NCI-H524 treated with DMSO at 0.1 percent for 48 hours (cell line): ENCODE data around the gene TOMM40L.
"Not testable (repeated sequence)": the region's sequence is repeated elsewhere in the genome, so short reads cannot be mapped to it uniquely, and the experiment has no call there.

Source experiments
- DNase-seq: peaks from one replicate; lab custom pipeline; 2025; lab: John Stamatoyannopoulos, UW

The TOMM40L gene

DNA sequence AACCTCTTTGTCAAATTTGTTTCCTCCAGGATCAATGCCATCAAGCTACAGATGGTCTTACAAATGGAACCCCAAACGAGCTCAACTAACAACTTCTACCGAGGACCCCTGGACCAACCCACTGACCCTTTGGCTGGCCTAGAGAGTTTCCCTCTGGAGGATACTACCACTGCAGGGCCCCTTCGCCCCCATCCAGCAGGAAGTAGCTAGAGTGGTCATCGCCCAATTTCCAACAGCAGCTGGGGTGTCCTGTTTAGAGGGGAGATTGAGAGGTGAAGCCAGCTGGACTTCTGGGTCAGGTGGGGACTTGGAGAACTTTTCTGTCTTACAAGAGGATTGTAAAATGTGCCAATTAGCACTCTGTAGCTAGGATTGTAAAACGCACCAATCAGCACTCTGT is 31.2 kb downstream of the TOMM40L start:
- DNase-seq: not testable (repeated sequence)

DNA sequence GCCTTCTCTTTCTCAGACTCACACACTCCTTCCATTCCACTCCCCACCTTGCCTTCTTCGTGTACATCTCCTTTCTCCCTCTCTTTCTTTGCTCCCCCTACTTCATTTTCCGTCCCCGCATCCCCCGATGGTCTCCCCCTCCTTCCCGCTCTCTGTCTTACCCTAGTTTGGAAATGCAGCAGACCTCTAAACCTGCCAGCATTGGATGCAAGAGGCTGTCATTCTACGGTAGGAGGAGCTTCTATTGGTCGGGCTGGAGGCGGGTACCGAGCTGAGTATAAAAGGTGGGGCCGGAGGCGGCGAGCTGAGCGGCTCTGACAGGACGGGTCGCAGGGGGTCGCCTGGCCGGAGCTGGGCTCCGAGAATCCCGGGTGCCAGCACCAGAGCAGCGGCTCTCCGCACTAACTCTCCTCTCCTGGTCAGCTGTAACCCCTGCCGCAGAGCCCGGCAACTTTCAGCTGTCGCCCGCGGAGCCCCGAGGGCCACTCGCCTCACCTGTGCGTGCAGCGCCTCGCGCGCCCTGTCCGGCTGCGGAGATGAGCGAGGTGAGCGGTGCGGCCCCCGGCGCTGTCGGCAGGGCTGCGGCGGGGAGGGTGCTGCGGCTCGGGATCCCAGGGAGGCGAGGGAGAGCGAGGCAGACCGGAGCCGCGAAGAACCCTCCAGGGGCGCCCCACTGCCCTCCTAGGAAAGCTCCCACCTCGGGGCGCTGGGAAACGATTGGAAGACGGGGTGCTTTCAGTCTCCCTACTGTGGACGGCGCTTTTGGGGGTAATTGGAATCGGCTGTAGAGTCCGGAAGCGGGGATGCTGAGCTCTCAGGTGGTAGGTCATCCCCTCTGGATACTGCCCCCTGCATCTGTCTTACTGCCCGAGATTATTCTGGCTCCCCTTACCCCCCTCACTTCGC is 32.8 kb downstream of the TOMM40L start, which contains the start of gene PCP4L1:
PCP4L1 (plus strand) TSS at position 307 of the 906 bp plus-strand sequence; CDS start at position 537, 230 bp downstream.
- peak; percentile 27 for DNase-seq

DNA sequence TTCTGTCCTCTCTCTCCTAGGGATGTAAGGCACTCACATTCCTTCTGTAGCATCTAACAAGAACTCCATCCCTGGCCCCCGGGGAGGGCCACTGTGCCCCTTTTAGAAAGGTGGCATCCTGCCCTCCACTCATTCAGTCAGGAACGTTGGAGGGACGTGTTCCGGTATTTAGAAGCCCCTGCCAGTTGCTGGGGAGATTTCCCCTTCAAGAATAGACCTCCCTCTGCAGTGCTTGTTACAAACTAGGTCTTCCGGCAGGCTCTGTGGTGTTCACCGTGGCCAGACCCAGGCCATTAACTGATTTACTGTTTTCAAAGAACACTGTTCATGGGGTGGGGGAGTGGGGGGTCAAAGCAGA is 33.5 kb downstream of the TOMM40L start:
- DNase-seq: no peak

DNA sequence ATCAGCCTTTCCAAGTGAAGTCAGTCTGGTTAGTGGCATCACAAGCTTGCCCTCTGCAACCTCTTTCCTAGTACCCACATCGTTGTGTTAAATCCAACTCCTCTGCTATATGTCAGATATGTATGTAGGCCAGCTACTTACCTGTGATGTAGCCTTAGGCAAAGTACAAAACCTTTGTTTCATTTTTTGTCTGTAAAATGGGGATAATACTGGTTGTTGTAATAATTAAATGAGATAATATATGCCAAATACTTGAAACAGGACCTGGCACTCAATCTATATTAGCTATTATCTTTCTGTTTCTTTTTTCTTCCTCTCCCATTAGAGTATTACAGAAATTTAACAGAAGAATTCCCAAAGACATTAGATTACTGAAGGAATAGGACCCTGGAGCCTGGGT is 33.9 kb downstream of the TOMM40L start:
- DNase-seq: no peak

DNA sequence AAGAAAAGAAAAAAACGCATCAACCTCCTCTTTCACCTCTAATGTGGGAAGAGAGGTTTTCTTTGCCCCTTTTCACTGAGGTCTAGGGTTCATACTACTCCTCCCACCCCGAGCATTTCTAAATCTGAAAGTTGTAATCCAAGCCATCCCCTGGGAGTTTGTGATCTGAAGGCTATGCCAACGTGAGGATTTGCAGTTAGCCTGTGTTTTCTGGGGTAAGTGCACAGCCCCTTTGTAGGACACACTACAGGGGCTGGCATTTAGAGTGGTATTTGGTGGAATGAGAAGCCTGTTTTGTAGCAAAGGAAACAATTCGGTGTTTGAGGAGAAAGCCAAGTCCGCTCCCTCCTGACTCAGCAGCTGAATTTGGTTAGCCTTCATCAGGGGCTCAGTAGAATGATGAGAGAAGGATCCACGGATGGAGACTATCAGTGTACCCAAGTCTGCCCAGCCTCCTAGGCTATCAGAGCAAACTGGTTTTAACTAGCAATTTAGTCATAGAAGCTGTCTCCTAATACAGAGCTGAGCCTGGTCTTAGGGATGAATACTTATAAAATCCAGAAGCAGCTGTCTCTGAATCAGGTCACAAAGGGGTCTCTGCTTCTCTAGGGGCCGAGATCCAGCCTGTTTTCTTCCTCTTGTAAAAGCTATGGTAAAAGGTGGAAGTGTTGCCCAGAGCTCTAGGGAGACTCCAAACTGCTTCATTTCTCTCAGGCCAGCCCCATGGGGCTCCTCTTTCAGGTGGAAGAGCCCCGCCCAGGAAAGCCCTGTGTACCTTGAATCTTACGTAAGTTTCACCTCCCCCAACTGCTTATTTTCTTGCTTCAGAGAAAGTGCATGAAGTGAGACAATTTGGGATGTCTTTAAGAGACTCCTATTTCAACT is 34.8 kb downstream of the TOMM40L start:
- DNase-seq: no peak

DNA sequence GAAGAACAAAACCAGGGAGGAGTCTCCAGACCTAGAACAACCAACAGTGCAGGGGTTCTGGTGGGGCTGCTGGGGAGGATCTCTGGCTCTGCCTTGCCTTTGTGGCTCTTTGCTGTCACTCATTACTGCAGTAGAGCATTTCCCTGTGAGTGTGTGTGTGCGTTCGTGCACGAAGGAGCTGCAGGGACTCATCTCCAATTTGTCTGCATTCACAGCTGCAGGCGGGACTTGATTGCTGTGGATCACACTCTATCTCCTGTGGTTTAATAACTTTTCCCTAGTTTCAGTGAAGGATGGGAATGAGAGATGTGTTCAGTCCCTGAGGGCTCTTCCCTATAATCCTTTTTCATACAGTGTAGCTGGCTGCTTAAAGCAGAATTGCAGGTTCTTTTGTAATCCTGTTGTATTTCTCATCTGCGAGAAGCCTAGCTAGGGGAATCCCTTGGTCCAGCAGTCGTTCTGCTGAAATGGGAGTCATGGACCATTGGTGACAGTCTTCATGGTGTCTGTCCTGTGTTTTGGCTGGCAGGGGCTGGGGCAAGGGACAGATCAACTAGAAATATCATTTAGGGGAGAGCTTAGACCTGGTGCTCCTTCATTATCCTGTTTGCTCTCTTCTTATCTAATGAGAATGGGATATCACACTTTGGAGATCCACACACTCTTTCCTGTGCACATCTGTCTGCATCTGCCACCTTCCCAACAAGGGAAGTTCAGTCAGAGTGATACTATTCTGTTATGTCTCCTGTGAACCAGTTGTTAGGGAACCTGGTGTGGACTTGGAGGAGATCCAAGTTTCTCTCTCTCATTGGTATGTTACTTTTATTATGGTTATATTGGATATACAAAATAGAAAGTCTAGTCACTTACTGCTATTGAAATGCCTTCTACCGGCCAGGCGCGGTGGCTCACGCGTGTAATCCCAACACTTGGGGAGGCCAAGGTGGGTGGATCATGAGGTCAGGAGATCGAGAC is 35.7 kb downstream of the TOMM40L start:
- DNase-seq: no peak

DNA sequence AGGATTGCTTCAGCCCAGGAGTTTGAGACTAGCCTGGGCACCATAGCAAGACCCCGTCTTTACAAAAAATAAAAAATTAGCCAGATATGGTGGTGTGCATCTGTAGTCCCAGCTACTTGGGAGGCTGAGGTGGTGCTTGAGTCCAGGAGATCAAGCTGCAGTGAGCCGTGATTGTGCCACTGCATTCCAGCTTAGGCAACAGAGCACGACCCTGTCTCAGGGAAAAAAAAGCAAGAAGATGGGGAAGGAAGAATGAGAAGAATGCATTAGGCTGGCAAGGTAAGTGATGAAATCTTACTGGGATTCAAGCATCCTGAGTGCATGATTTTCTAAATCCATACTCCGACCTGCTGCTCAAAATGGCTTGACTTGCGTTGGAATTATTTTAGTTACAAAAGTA is 39.4 kb downstream of the TOMM40L start:
- no peak for DNase-seq

DNA sequence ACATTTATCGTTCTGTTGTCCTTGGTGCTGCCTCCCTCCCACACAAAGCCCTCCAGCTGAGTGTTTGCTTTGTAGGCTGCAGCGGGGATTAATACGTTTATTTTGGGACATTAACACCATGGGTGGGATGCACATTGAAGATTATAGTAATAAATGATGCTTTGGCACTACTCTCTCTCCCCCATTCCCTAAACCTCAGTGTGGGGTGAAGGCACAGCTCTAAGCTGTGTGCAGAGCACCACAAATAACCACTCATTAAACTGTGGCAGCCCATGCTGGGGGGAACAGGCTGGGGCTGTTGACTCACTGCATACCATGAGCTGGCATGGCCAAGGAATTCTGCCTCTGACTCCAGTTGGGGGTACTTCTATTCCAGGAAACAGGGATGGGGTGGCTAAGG is 40.3 kb downstream of the TOMM40L start:
- DNase-seq: no peak

DNA sequence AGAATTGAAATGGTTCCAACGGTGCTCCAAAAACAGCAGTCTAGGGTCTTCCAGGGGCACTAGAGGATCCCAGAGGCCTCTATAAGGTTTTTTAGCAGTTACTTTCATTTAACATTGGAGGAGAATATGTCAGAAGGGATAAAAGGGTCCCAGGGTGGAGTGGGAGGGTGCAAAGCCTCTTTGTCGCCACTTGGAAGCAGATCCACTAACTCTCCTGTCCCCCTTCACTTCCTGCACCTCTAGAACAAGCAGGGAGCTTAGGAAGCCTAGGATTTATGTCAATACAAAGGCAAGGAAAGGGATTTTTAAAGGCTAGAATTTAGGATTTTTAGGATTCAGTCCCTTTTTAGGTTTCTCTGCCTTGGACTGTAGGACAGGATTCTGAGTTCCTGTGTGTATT is 41.0 kb downstream of the TOMM40L start:
- DNase-seq: no peak

DNA sequence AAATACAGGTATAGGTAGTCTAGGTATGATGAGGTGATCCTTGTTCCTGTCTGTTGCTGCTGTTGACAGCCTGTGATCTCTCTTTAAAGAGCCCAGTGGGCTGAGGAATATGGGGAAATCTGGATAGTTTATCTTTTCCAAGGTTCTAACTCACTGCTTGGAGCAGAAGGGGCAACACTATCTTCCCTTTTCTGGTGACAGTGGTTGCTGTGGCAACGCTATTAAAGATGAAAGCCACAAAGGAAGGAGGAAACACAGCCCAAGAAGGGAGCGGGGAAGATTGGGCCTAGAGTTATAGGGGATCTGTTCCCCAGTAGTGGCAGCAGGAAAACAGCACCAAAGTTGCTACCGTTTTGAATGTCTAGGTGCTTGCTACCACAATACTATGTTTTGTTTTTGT is 41.5 kb downstream of the TOMM40L start:
- no peak for DNase-seq

DNA sequence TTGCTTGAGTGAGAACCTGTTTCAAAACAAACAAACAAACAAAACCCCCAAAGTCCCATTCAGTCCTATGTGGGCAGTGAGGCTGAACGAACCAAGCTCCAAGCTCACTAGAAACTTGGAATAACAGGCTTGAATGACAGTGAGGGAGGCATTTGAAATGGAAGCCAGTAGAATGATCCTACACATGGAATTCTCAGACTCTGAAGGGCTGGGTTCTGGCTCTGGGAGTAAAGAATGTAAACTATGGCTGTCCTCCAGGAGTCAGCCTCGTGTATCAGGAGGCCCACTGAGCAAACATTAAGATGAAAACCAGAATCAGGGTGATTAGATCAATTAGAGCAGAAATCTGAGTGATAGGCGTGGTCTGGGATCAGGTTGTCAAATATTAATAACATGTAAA is 47.5 kb downstream of the TOMM40L start:
- DNase-seq: no peak

DNA sequence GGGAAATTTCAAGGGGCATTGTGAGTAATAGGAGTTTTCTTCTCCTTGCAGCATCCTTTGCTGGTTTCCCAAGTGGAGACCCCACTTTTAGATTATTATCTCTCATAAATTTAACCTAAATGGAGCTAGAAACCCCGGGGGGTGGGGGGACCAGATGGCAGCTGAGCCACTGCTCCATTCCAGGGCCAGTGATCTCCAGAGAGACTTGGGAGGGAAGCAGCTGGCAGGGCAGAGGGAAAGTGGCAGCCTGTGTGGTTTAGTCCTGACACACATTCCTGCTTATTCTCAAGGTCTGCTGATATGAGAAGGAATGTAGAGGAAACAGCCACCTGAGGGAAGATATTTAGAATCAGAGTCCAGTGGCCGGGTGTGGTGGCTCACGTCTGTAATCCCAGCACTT is 49.0 kb downstream of the TOMM40L start:
- peak; percentile 58 for DNase-seq
